Endometrium (tissue), 2 donors: ENCODE results near the gene GDPD4.
"Not testable (repeated sequence)": the region's sequence is repeated elsewhere in the genome, so short reads cannot be mapped to it uniquely, and the experiment has no call there.

ENCODE experiments used
- FAIRE-seq: peaks from 2 replicates; lab custom pipeline; 2012; peaks lifted over from hg19 to GRCh38; lab: Jason Lieb, UNC
- donor health status: control.
- donor health status: control.

The GDPD4 gene

GRCh38 chr11:77301510-77301909 lies at the start of gene GDPD4:
GDPD4 (minus strand) TSS chr11:77301686; CDS start chr11:77285137, 16,549 bp downstream.
- no peak for FAIRE-seq

- no peak for FAIRE-seq
Observed at GRCh38 chr11:77347948-77348347, 46.5 kb upstream of the GDPD4 start.

- FAIRE-seq: no peak
Observed at GRCh38 chr11:77346906-77347603, 45.6 kb upstream of the GDPD4 start.

- no peak for FAIRE-seq
Observed at GRCh38 chr11:77345621-77346020, 44.1 kb upstream of the GDPD4 start.

- FAIRE-seq: no peak
Observed at GRCh38 chr11:77340501-77340900, 39.0 kb upstream of the GDPD4 start.

- FAIRE-seq: no peak
Observed at GRCh38 chr11:77332259-77332658, 30.8 kb upstream of the GDPD4 start.

- FAIRE-seq: no peak
Observed at GRCh38 chr11:77325159-77325558, 23.7 kb upstream of the GDPD4 start.

- FAIRE-seq: no peak
Observed at GRCh38 chr11:77324508-77324907, 23.0 kb upstream of the GDPD4 start.

GRCh38 chr11:77322926-77323590 lies 21.6 kb upstream of the GDPD4 start:
- FAIRE-seq: no peak

- FAIRE-seq: no peak
Observed at GRCh38 chr11:77322506-77322905, 21.0 kb upstream of the GDPD4 start.

GRCh38 chr11:77320351-77320750 lies 18.9 kb upstream of the GDPD4 start:
- FAIRE-seq: no peak

- no peak for FAIRE-seq
Observed at GRCh38 chr11:77318600-77318999, 17.1 kb upstream of the GDPD4 start.

- FAIRE-seq: no peak
Observed at GRCh38 chr11:77316733-77317342, 15.4 kb upstream of the GDPD4 start.

- FAIRE-seq: no peak
Observed at GRCh38 chr11:77312107-77312506, 10.6 kb upstream of the GDPD4 start.

GRCh38 chr11:77311701-77312100 lies 10.2 kb upstream of the GDPD4 start:
- no peak for FAIRE-seq

GRCh38 chr11:77310721-77311120 lies 9.2 kb upstream of the GDPD4 start:
- no peak for FAIRE-seq

- FAIRE-seq: no peak
Observed at GRCh38 chr11:77309401-77310085, 8.1 kb upstream of the GDPD4 start.

- no peak for FAIRE-seq
Observed at GRCh38 chr11:77308838-77309237, 7.4 kb upstream of the GDPD4 start.

GRCh38 chr11:77303328-77303727 lies 1.8 kb upstream of the GDPD4 start:
- FAIRE-seq: no peak

GRCh38 chr11:77302752-77303151 lies 1.3 kb upstream of the GDPD4 start:
- FAIRE-seq: no peak

GRCh38 chr11:77300695-77301094 lies 791 bp downstream of the GDPD4 start:
- no peak for FAIRE-seq

- not testable (repeated sequence) for FAIRE-seq
Observed at GRCh38 chr11:77300028-77300427, 1.5 kb downstream of the GDPD4 start.

- no peak for FAIRE-seq
Observed at GRCh38 chr11:77299528-77299993, 1.9 kb downstream of the GDPD4 start.
